PFSK-1 (cell line): ENCODE results near the gene ADAMTS15.

ENCODE experiments used
- FOXP2 ChIP-seq: optimal IDR thresholded peaks from 2 replicates; pipeline ENCODE3; 2011; ENCODE audit warnings: borderline replicate concordance, control low read depth, inconsistent platforms; ENCODE audit not compliant: insufficient read depth; ENCODE audit errors: extremely low read length, extremely low read depth
- POLR2AphosphoS5 ChIP-seq: IDR thresholded peaks from 2 replicates; pipeline ENCODE4 v1.6.1; 2012; ENCODE audit warnings: low read depth, mild to moderate bottlenecking, control low read depth, low read length, moderate library complexity
- SIN3A ChIP-seq: IDR thresholded peaks from 2 replicates; pipeline ENCODE4 v1.6.1; 2012; ENCODE audit warnings: mild to moderate bottlenecking, low read length, moderate library complexity, borderline replicate concordance; ENCODE audit not compliant: insufficient read depth
- TAF1 ChIP-seq: IDR thresholded peaks from 2 replicates; pipeline ENCODE4 v1.6.1; 2012; ENCODE audit warnings: low read length, control low read depth, borderline replicate concordance; ENCODE audit not compliant: insufficient read depth
- TF ChIP-seq, protein P1 (sequence below), 2 experiments: IDR thresholded peaks; 2 replicates each; pipeline versions ENCODE4 v1.6.1 to v1.8.0; 2011 to 2012; ENCODE audit warnings: low read depth in 2 of 2, low read length in 2 of 2, control low read depth in 1 of 2, inconsistent platforms in 1 of 2, mild to moderate bottlenecking in 1 of 2, moderate library complexity in 1 of 2; ENCODE audit not compliant: insufficient read depth in 1 of 2

The ADAMTS15 gene

DNA sequence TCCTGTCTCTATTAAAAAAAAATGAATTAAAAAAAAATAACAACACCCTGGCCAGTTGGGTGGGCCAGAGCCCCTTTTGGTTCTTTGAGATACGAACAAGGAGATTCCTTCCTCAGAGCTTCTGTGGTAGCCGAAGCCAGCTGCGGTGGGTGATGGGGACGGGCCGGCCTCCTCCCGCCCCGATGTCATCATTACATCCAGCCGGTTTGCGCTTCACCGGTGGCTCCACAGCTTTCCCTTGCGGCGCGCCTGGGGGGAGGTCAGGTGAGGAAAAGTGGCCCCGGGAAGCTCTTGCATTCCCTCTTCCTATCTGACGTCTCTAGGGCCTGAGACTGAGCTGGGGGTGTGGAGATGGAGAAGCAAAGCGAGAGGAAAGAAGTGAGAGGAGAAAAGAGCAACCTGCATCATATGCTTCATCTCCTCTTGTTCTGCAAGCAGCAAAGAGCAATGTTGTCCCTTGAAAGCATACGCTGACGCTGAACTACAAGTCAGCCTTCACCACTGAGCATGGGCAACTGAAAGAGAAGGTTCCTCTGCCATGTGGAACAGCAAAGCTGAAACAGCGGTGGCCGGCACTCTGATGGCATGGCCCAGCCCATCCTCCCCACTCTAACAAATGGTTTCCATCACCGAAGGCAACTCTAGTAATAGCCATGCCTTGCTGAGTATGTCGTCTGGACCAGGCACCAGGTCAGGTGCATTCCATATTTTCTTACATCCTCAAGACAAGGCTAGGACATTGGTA is 26.0 kb upstream of the ADAMTS15 start:
- TF ChIP-seq SIN3A (no peak), POLR2AphosphoS5 (no peak), TAF1 (no peak)
- TF ChIP-seq, protein P1, sequence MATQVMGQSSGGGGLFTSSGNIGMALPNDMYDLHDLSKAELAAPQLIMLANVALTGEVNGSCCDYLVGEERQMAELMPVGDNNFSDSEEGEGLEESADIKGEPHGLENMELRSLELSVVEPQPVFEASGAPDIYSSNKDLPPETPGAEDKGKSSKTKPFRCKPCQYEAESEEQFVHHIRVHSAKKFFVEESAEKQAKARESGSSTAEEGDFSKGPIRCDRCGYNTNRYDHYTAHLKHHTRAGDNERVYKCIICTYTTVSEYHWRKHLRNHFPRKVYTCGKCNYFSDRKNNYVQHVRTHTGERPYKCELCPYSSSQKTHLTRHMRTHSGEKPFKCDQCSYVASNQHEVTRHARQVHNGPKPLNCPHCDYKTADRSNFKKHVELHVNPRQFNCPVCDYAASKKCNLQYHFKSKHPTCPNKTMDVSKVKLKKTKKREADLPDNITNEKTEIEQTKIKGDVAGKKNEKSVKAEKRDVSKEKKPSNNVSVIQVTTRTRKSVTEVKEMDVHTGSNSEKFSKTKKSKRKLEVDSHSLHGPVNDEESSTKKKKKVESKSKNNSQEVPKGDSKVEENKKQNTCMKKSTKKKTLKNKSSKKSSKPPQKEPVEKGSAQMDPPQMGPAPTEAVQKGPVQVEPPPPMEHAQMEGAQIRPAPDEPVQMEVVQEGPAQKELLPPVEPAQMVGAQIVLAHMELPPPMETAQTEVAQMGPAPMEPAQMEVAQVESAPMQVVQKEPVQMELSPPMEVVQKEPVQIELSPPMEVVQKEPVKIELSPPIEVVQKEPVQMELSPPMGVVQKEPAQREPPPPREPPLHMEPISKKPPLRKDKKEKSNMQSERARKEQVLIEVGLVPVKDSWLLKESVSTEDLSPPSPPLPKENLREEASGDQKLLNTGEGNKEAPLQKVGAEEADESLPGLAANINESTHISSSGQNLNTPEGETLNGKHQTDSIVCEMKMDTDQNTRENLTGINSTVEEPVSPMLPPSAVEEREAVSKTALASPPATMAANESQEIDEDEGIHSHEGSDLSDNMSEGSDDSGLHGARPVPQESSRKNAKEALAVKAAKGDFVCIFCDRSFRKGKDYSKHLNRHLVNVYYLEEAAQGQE (IDR thresholded peaks at IDR 0.05; ENCODE audit: insufficient read depth in 1 of 2, low read depth in 2 of 2, low read length in 2 of 2), result no peak

DNA sequence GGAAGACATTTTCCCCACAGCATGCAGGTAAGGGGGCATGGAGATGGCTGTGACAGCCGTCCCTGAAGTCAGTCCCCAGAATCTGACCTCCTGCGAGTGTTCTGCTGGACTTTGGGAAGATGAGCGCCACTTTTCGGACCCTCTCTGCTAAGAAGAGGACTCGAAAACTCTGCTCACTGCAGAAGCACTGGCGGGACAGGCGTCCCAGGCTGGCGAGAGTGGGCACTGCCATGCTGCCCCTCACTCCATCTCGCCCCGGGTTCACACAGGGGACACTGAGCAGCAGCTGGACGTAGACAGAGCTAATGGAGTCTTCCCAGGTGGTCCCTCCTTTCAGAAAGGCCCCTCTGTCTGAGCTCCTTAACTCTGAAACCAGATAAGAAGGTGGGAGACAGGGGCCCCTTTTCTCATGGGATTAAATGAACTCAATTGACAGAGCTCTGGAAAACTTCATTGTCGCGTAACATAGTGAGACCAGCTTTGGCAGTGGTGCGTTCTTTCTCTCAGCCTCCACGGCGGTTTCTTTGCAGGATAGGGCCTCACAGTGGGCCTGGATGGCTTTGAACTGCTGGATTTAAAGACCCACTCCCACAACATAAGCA is 24.8 kb upstream of the ADAMTS15 start:
- TF ChIP-seq, protein P1 (IDR thresholded peaks at IDR 0.05; ENCODE audit: insufficient read depth in 1 of 2, low read depth in 2 of 2, low read length in 2 of 2), result no peak
- TF ChIP-seq FOXP2 (no peak), POLR2AphosphoS5 (no peak), SIN3A (no peak), TAF1 (no peak)

DNA sequence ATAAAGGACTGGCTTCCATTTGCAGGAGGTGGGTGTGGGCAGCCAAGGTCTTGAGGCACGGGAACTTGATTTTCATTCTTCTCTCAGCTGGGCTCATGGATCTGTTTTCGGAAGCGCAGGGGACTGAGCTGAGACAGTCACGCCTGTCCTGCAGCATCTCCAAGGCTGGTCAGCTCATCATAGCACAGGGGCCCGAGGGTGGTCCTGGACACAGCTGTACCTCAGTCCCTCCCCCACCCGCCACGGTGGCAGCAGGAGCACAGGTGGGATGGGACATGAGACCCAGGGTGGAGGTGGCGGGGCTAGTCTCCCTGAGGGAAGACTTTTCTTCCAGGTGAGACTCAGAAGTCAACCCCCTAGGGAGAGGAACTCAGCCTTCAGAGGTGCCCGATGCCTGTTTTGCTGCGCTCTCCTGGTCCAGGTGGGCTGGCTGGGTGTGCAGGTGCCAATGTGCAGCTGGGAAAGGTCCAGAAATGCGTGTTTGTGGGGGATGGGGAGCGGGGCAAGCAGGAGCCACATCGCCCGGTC is 23.8 kb upstream of the ADAMTS15 start:
- no peak for TF ChIP-seq SIN3A

DNA sequence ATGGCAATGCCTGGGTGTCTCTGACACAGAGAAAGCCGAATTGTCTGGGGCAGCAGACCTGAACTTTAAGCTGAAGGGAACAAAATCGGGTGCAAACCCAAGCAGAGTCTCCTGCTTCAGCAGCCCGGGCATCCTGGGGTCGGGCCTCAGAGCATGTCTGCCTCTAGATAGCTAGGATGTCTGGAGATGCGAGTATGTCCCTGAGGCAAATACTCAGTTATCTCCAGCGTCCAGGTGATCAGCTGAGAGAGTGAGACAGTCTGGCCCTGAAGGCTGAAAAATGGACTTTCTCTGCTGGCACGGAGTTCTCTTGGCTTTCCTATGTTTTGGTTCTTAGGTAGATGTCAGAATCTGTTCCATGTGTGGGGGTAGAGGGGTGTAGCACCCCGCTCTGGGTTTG is 23.3 kb upstream of the ADAMTS15 start:
- TF ChIP-seq TAF1, result no peak
- TF ChIP-seq, protein P1 (IDR thresholded peaks at IDR 0.05; ENCODE audit: insufficient read depth in 1 of 2, low read depth in 2 of 2, low read length in 2 of 2), result no peak
- TF ChIP-seq SIN3A, result no peak
- TF ChIP-seq POLR2AphosphoS5, result no peak
- TF ChIP-seq FOXP2, result no peak

DNA sequence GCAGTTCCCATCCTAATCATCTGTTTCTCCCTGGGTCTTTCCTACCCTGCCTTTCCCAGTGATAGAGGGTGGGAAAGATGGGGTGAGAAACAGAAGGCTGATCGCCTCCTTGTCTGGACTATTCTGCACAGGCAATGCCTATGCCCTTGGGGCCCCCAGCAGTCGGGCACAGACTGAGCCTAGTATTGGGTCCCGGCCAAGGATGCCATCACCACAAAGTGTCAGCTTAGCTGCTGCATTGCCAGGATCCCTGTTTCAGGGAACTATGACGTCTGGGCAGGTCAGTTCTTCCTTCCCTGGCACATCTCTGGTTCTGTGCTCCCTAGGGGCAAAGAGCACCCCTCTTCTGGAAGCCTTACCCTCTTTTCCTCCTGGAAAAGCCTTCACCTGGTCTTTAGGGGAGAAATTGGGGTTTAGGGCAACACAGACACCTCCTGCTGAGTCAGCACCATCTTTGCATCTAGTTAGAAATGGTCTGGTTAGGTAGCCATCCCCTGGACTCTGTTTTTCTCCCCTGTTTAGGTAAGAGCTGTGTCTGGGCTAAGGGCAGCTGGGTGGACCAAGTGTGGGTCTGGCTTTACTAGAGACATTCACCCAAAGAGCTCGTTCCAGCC is 22.1 kb upstream of the ADAMTS15 start:
- no peak for TF ChIP-seq TAF1

DNA sequence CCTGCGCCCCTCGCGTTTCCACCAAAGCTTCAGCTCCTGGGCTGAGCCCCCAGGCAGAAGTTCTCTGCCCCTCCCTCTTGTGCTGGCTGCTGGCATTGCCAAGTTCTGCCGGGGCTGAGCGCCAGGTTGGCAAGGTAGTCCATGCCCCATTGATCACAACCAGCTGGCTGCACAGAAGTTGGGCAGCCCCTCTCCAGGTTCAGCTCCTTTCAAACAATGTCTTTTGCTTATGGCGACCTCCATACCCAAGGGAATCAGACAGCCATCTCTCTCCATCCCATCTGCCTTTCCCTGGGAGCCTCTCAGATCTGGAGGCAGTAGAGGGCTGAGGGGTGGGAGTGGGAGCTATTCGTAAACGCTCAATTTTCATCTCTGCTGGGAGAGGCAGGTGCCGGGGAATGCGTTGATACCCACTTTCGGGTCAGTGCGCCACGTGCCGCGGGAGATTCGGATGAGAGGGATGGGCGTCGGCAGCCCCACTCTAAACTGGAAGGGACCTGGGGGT is 21.6 kb upstream of the ADAMTS15 start:
- TF ChIP-seq TAF1, result no peak
- TF ChIP-seq SIN3A, result no peak
- TF ChIP-seq, protein P1 (IDR thresholded peaks at IDR 0.05; ENCODE audit: insufficient read depth in 1 of 2, low read depth in 2 of 2, low read length in 2 of 2), result no peak
- no peak for TF ChIP-seq FOXP2
- TF ChIP-seq POLR2AphosphoS5, result no peak
